Right ventricle myocardium inferior (tissue), 1 donor: ENCODE results near the gene TAS2R16. TPM values are rescaled to one million over a fixed set of nuclear protein-coding genes. Genes with fewer than 3 reads are reported as not detected.

Experiments
- ATAC-seq: fragments of 200-7000 bp; cut with Tn5 transposase; one replicate; pipeline ENCODE4 v1.9.1; 2020; ENCODE audit warnings: mild to moderate bottlenecking, moderate library complexity
- DNase-seq: peaks from one replicate; pipeline ENCODE4 v3.0.0; 2021; ENCODE audit errors: missing footprints
- intact Hi-C: fragments of 100-400 bp; cut with DNase I; formaldehyde crosslinking; loops from one replicate; pipeline ENCODE4 v1.11.0; 2022
- long read RNA-seq: library from polyadenylated mRNA; unstranded; transcript quantifications from one replicate; pipeline ENCODE4 v2.0.0, GENCODE V29; 2021
- total RNA-seq: library from RNA; stranded (reverse); fragmentation: NEBNext Ultra II Directional; extraction: Animal tissue kit (Norgen Biotek cat#: 25700); gene quantifications from one replicate; pipeline ENCODE4 v1.2.1, GENCODE V29; 2021
- donor health status: DM: no; HTN: yes; CAD: no; lungs with severe emphysema.

TAS2R16 gene, protein sequence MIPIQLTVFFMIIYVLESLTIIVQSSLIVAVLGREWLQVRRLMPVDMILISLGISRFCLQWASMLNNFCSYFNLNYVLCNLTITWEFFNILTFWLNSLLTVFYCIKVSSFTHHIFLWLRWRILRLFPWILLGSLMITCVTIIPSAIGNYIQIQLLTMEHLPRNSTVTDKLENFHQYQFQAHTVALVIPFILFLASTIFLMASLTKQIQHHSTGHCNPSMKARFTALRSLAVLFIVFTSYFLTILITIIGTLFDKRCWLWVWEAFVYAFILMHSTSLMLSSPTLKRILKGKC
- total RNA-seq, result not detected
- long read RNA-seq, result 0 reads

DNA sequence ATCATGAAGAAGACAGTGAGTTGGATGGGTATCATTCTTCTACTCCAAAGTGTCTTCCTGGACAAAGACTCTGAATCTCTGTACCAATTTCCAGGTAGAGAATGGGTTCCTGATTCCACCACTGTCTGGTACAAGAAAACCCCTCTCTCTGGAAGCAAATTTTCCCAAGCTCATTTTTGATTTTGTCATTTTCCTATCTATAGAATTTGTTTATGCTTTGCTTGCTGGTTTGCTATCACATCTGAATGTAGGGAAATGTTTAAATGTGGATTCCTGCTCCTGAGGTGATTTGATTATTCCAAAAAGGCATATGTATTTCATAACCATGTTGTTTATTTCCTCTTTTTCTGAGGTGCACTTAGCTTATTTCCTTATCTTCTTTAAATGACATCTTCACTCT lies at the start of gene TAS2R16:
TSS of gene TAS2R16 (minus strand) at position 101 of the 400 bp plus-strand sequence. CDS start at position 35, 66 bp downstream.
- intact Hi-C loops, result no loop called here
- DNase-seq, result no peak
- no peak for ATAC-seq

GRCh38 chr7:123043642-123044041 lies 48.1 kb upstream of the TAS2R16 start:
- no peak for DNase-seq
- ATAC-seq, result no peak
- intact Hi-C loops, result no loop called here

- no peak for DNase-seq
- intact Hi-C loops, result no loop called here
- ATAC-seq, result no peak
Observed at GRCh38 chr7:123041101-123041500, 45.6 kb upstream of the TAS2R16 start.

- DNase-seq (no peak), ATAC-seq (no peak)
- intact Hi-C loops, result no loop called here
Observed at GRCh38 chr7:123039269-123039668, 43.8 kb upstream of the TAS2R16 start.

GRCh38 chr7:123034106-123034505 lies 38.6 kb upstream of the TAS2R16 start:
- intact Hi-C loops, result no loop called here
- ATAC-seq (no peak), DNase-seq (no peak)

- DNase-seq (no peak), ATAC-seq (no peak)
- intact Hi-C loops, result no loop called here
Observed at GRCh38 chr7:123030631-123031030, 35.1 kb upstream of the TAS2R16 start.

DNA sequence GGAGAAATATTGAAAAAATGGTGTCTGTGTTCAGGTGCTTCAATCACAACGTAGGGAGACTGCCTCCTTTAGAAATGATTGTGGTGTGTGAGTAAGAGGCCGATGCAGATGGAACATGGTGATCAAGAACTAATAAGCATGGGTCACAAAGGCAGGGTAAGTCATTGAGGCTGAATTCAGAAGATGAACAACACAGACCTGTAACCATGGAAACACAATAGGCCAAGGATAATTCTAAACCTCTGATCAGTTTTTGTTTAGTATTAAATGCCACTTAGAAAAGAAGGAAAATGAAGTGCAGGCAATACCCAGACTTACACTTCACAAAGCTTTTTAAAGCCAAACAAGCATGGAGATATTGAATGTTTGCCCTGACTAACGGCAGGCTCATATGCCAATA lies 32.8 kb upstream of the TAS2R16 start:
- ATAC-seq (no peak), DNase-seq (no peak)
- intact Hi-C loops, result no loop called here

DNA sequence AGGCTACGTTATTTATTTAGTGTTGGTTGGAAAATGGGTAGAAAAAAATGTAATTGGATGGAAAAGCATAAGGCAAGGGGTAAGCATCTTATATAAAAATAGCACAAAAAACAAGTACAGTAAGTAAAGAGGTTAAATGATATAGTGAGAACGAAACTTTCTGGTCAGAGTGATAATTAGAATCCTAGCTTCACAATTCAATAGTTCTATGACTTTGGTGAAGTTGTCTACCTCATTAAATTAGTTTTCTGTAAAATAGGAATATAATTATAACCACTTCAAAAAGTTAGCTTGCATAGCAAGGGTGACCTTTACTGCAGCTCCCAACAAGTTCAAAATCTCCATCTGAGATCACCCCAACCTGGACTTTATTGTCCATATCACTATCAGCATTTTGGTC lies 30.8 kb upstream of the TAS2R16 start:
- DNase-seq, result no peak
- no peak for ATAC-seq
- intact Hi-C loops, result no loop called here

GRCh38 chr7:123024989-123025758 lies 29.7 kb upstream of the TAS2R16 start:
- ATAC-seq, result no peak
- intact Hi-C loops, result no loop called here
- DNase-seq, result no peak

DNA sequence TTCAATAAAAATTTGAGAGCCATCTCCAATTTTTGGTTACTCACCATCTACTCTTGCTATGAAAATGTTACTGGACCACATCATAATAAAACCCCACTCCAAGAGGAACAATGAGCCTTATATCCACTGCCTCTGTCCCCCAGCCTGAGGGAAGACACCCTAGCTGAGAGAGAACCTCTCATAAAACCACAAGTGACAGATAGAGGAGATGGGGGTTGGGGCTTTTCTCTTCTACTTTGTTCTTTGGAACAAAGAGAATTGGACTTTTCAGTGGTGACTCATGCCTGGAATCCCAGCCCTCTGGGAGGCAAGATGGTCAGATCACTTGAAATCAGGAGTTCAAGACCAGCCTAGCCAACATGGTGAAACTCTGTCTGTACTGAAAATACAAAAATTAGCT lies 27.6 kb upstream of the TAS2R16 start:
- intact Hi-C loops, result no loop called here
- DNase-seq, result no peak

DNA sequence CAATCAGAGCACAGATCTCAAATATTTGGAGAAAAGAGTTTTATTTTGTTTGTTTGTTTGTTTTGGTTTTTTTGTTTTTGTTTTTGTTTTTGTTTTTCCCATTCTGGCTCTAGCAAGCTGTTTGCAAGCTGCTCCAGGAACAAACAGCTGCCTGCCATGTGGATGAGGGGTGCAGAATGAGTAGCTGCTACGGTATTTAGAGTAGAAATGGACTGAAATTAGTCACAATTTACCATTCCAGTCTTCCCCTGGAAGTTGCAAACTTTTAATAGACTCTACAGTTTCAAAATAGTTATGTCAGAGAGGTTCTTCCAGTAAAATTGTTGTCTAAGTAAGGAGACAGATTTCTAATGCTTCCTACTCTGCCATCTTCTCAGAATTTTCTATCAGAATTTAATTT lies 27.1 kb upstream of the TAS2R16 start:
- ATAC-seq (no peak), DNase-seq (no peak)
- intact Hi-C loops, result no loop called here

More for the DNA sequence above, 27.6 kb upstream of the TAS2R16 start:
- ATAC-seq, result no peak

- DNase-seq (no peak), ATAC-seq (no peak)
- intact Hi-C loops, result no loop called here
Observed at GRCh38 chr7:123012435-123012834, 16.9 kb upstream of the TAS2R16 start.

DNA sequence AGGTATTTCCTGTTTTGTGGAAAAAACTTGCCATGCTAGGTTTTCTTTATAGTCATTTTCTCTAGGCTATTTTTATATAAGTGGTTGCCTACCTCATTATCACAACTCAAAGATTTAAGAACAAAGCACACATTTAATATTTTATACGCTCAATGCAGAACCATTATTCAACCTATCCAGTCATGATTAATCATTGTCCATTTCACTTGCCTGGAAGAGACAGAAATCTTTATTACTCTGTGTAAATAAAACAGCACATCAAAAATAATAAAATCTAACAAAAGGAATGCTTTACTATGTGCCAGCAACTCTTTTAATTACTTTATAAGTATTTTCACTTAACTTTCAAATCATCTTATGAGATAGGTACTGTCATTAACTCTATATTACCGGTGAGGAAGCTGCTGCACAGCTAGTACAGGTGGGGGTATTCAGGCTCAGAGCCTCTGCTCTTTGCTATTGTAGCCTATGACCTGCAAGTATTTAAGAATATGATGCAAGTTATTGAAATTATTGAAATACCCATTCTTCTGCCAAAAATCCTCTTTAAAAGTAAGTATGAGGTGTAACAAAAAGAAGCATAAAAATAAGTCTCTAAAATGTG lies 16.4 kb upstream of the TAS2R16 start:
- ATAC-seq (no peak), DNase-seq (no peak)
- intact Hi-C loops, result no loop called here

DNA sequence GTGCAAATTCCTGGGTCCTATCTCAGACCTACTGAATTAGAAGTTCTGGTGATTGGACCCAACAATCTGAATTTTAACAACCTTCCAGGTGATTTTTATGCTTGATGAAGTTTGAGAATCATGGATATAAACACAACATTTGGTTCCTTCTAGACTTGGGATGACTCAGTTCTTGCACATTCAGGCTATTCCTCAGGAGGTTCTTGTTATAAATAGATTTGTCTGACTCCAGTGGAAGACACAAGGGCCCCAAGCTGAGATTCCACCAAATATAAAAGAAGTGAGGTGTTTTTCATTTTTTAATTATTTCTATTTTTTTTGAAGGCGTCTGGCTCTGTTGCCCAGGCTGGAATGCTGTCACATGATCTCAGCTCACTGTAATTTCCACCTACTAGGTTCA lies 9.4 kb upstream of the TAS2R16 start:
- DNase-seq, result no peak
- no peak for ATAC-seq
- intact Hi-C loops, result no loop called here

GRCh38 chr7:123003539-123004126 lies 8.1 kb upstream of the TAS2R16 start:
- intact Hi-C loops, result no loop called here
- no peak for ATAC-seq
- DNase-seq, result no peak

DNA sequence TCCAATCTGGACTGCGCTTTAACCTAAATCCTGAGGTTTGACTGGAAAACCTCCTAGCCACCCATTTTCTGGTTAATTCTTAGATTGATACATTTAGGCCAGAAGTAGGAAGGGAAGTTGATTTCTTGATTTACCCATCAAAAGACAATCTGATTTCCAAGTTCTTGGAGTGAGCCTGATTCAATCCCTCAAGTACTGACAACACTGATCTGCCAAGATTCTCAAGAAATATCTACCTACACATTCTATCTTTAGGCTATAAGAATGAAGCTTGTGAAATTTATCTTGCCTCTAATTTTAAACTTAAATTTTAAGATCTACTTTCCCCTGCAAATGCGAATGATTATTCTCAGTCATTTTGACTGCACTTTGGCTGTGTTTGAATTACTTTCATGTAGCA lies 5.9 kb downstream of the TAS2R16 start:
- no peak for ATAC-seq
- intact Hi-C loops, result no loop called here
- DNase-seq, result no peak

DNA sequence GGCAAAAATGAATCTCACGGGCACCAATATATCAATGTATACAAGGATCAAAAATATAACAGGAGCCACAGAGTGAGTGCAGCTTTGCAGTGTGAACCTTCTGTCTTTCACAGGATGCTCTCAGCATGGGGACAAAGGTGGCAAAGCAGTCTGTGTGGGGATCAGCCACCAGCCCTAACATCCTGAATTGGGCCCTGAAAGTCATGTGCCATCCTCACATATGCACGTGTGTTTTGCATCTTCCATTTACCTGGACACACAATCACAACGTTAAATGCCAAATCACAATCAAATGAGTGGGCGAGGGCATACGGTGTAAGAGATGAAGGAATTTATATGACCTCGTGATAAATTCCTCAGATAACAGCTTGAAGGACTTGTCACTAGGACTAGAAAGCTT lies 6.5 kb downstream of the TAS2R16 start:
- intact Hi-C loops, result no loop called here
- DNase-seq, result no peak
- ATAC-seq, result no peak

DNA sequence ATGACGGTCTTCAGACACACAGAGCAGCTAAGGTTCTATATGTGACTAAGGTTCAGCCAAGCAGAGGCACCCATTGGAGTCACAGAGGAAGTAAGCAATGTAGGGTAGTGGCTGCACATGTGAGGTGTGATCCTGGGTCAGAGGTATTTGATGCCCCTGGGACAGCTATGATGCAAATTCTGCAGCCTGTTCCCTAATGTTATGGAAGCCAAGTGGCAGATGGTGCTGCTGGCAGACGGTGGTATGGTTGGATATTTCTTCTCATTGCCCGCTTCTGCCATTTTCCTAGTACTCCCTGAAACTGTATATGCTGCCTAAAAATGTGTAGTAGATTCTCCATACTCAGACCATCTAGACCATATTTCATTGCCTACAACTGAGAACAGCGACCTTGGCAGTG lies 7.2 kb downstream of the TAS2R16 start:
- ATAC-seq (no peak), DNase-seq (no peak)
- intact Hi-C loops, result no loop called here

DNA sequence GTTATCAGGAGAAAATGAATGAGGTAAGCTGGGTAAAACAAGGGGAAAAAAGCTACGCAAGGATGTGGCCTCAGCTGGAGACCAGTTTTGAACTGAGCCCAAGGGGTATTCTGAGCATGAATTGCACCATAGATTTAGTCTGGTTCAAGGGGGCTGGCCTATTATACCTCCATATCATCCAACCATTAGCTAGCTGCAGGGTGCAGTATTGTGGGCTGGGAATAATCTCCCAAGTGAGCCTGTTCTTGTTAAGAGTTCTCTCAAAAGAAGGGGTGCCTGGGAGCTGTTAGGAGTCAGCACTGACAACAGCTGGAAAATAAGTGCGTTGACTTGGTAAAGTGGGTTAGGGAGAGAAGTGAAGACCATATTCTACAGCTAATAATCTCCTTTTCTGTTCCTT lies 8.0 kb downstream of the TAS2R16 start:
- intact Hi-C loops, result no loop called here
- ATAC-seq (no peak), DNase-seq (no peak)

- no peak for ATAC-seq
- intact Hi-C loops, result no loop called here
- no peak for DNase-seq
Observed at GRCh38 chr7:122984021-122984420, 11.5 kb downstream of the TAS2R16 start.
